ENCODE measurements around the gene PDE7B. TPM values are rescaled to one million over a fixed set of nuclear protein-coding genes. Genes with fewer than 3 reads are reported as not detected.

PDE7B gene
- total and polyA plus RNA-seq, 2 of the 8 experiments (the other 6 are each of a cell fraction or from before 2014, with no cell fraction given), result not detected

DNA sequence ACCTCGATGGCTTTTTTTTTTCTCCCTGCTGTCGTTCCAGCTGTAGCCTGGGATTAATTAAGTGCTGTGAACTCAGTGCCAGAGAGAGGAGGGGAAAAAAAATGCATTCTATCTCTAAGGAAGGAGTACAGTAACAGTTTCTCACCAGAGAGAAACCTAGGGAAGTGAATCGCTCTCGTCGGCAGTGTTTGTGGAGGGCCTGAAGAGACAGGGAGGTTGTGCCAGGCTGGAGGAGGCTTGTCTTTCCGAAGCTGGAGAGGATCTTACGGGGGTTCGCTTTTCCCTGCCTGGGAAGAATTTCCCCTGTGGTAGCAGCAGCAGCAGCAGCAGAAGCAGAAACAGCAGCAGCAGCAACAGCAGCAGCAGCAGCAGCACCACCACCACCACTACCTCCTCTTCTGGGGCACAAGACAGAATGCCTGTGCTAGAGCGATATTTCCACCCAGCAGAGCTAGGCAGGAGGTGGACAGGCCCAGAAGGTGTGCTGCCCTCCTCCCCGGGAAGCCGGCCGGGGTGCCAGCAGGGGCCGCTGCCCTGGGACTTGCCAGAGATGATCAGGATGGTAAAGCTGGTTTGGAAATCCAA is 186.5 kb downstream of the PDE7B start:
- FAIRE-seq (no peak), DNase-seq (ENCODE audit: low read depth in 1 of 2, low spot score in 2 of 2) (no peak)
- no peaks in the 10 kb centered on the region for H3K9me3 ChIP-seq (ENCODE audit: insufficient read depth in 2 of 2, low read depth in 1 of 2, low read length in 1 of 2)
- no peaks in the 10 kb centered on the region for H3K79me2 ChIP-seq (ENCODE audit: control insufficient read depth in 1 of 2, insufficient read depth in 2 of 2, low read length in 2 of 2)
- no peaks in the 10 kb centered on the region for H3K23me2 ChIP-seq (ENCODE audit: low read depth, low read length)
- no peak overlapping the region for H3K23ac ChIP-seq (ENCODE audit: insufficient read length)
- POLR2A ChIA-PET (ENCODE audit: partially characterized antibody), result no interaction called here
- no peak overlapping the region for H3K27ac ChIP-seq (ENCODE audit: low read depth, low read length)
- no peak overlapping the region for H3K18ac ChIP-seq (ENCODE audit: extremely low read depth, low read length)
- H2BK20ac ChIP-seq (ENCODE audit: low read length), result no peak overlapping the region
- CTCF ChIA-PET (ENCODE audit: partially characterized antibody), result interaction anchor here (0.8 to 1.2 kb wide), 2 partner anchors 8 to 17 kb away, joined by 3 to 5 read pairs; no protein-coding TSS in a partner anchor
- 93% methylated on average over 11 of the region's 13 CpGs; no CpG with 5 or more reads in 1 of the 2 experiments for WGBS, 2 experiments (ENCODE audit: extremely low coverage in 1 of 2, insufficient coverage in 1 of 2, insufficient read length in 1 of 2, insufficient replicate concordance in 2 of 2, low coverage in 1 of 2, low lambda C conversion rate in 2 of 2, missing lambda C conversion rate in 1 of 2)
- no peak overlapping the region; the same call in 1 of the 2 replicates for H4K8ac ChIP-seq (ENCODE audit: extremely low read depth, insufficient read depth, low read length)
- no peak overlapping the region for H2AK5ac ChIP-seq (ENCODE audit: low read depth, low read length)
- no peak overlapping the region for H2BK15ac ChIP-seq (ENCODE audit: low read length)
- no peaks in the 10 kb centered on the region for H3K79me1 ChIP-seq (ENCODE audit: low read depth, low read length)
- no peak overlapping the region for H3K14ac ChIP-seq (ENCODE audit: insufficient read length)
- H3K4me3 ChIP-seq (ENCODE audit: extremely low read depth in 1 of 4, insufficient read depth in 2 of 4, low read depth in 3 of 4, low read length in 4 of 4), result no peak overlapping the region
- no peak overlapping the region for H4K5ac ChIP-seq (ENCODE audit: insufficient read length, low read depth, low read length)
- no peak overlapping the region for H3K9ac ChIP-seq (replicated peaks in 1 of 4; ENCODE audit: extremely low read depth in 1 of 4, low read depth in 3 of 4, low read length in 3 of 4)
- no peak overlapping the region for H2BK120ac ChIP-seq (replicated peaks; ENCODE audit: low read depth, low read length)
- H4K20me1 ChIP-seq (replicated peaks in 1 of 2; ENCODE audit: control insufficient read depth in 1 of 2, insufficient read depth in 2 of 2, low read length in 2 of 2), result no peaks in the 10 kb centered on the region
- H2BK12ac ChIP-seq (ENCODE audit: low read depth, low read length), result no peak overlapping the region
- H3K36me3 ChIP-seq (ENCODE audit: control insufficient read depth in 2 of 4, insufficient read depth in 4 of 4, low read length in 3 of 4), result no peaks in the 10 kb centered on the region
- no peak overlapping the region for H3K4me2 ChIP-seq (ENCODE audit: insufficient read depth in 1 of 2, low read depth in 2 of 2, low read length in 2 of 2)
- peaks cover 0 to 2% (median 0%) of the 10 kb centered on the region in 4 experiments; a peak in 1 of 7 replicates for H3K4me1 ChIP-seq (replicated peaks in 1 of 4; ENCODE audit: control insufficient read depth in 3 of 4, insufficient read depth in 4 of 4, low read length in 3 of 4)
- TF ChIP-seq FOSL1 (IDR thresholded peaks at IDR 0.05; ENCODE audit: insufficient read depth, low read depth, low read length) (no peak), TBP (IDR thresholded peaks at IDR 0.05; ENCODE audit: low read depth, low read length) (no peak), CHD1 (IDR thresholded peaks at IDR 0.05; ENCODE audit: low read depth, low read length) (no peak)
- H2BK5ac ChIP-seq (ENCODE audit: low read depth, low read length), result no peak overlapping the region
- no peak overlapping the region for H2AFZ ChIP-seq (ENCODE audit: low read length)
- no peaks in the 10 kb centered on the region for H3K27me3 ChIP-seq (replicated peaks in 1 of 4; ENCODE audit: control insufficient read depth in 3 of 4, extremely low read depth in 1 of 4, insufficient read depth in 3 of 4, low read length in 3 of 4)
- no peak overlapping the region for H3K4ac ChIP-seq (replicated peaks; ENCODE audit: insufficient read length, low read depth, low read length)
- H3K56ac ChIP-seq (replicated peaks; ENCODE audit: insufficient read length, low read depth, low read length), result no peak overlapping the region
- no peak overlapping the region for H4K91ac ChIP-seq (replicated peaks; ENCODE audit: insufficient read length, low read length)

Measured in H1 (cell line).